Measurements from ENCODE around the gene IFRD2. TPM values are rescaled to one million over a fixed set of nuclear protein-coding genes. Genes with fewer than 3 reads are reported as not detected.

Gene IFRD2
- total and polyA plus RNA-seq, 2 of the 13 experiments (the other 11 are each of a cell fraction or from before 2014, with no cell fraction given): 32.8 to 96.1 TPM

DNA sequence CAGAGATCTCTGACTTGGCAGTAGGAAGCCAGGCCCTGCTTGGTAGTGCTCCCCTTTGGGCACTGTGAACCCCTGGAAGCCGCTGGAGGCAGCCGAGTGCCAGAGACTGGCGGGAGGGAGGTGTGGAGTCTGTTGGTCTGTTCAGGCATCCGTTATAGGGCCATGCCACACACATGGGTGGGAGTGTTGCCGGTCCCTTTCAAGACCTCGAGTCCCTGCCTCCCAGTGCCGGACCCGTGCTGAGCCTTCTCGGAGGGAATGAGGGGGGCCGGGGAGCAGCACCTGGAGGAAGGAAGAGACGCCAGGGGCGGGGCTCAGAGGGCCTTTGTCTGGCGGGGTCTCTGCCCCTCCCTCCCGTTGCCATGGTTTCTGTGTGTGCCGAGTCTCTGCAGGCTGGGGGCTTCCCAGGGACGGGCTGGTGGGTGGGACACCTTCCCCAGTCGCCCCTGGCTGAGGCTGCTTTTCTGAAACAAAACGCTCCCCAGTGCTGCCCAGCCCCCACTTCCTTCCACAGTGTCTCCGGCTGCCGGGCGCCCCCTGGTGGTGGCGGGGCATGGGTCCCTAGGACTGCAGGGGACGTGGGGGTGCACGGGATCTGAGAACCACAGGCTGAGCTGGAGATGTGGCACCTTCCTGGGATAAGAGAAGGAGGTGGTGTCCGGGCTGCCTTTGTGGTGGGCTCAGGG, 46.3 kb downstream of the IFRD2 start (continued):
- TF ChIP-seq ETV6 (CRISPR knock-in tag; conservative IDR thresholded peaks at IDR 0.05) (no peak), NFATC3 (CRISPR knock-in tag; IDR thresholded peaks at IDR 0.05) (no peak), ZNF883 (CRISPR knock-in tag; IDR thresholded peaks at IDR 0.05; ENCODE audit: not compliant biosample characterization) (no peak), ZNF747 (CRISPR knock-in tag; IDR thresholded peaks at IDR 0.05; ENCODE audit: borderline replicate concordance) (0 out of 2 replicates have a peak, but pooled peaks have one; percentile 33), THRA (CRISPR knock-in tag; IDR thresholded peaks at IDR 0.05; ENCODE audit: borderline replicate concordance) (peak; percentile 45; the same call in 1 of the 2 replicates), MXI1 (IDR thresholded peaks at IDR 0.05; ENCODE audit: borderline replicate concordance, low read depth, low read length) (no peak), KLF11 (CRISPR knock-in tag; IDR thresholded peaks at IDR 0.05) (no peak), ZKSCAN8 (CRISPR knock-in tag; IDR thresholded peaks at IDR 0.05; ENCODE audit: borderline replicate concordance) (no peak), ZNF383 (CRISPR knock-in tag; IDR thresholded peaks at IDR 0.05; ENCODE audit: borderline replicate concordance) (no peak), EHMT2 (IDR thresholded peaks at IDR 0.05; ENCODE audit: borderline replicate concordance, low read depth, low read length) (no peak), GMEB2 (CRISPR knock-in tag; IDR thresholded peaks at IDR 0.05; ENCODE audit: low read depth) (no peak), ZNF780A (CRISPR knock-in tag; IDR thresholded peaks at IDR 0.05) (no peak), GABPB1 (CRISPR knock-in tag; IDR thresholded peaks at IDR 0.05) (peak; percentile 84), MAFF (IDR thresholded peaks at IDR 0.05; ENCODE audit: low read depth, low read length) (no peak), HMG20A (CRISPR knock-in tag; IDR thresholded peaks at IDR 0.05; ENCODE audit: borderline replicate concordance) (no peak), ZNF530 (CRISPR knock-in tag; IDR thresholded peaks at IDR 0.05; ENCODE audit: low read depth) (no peak), ZBTB3 (CRISPR knock-in tag; IDR thresholded peaks at IDR 0.05; ENCODE audit: borderline replicate concordance, low read depth) (no peak), ZSCAN22 (CRISPR knock-in tag; IDR thresholded peaks at IDR 0.05) (no peak)
- TF ChIP-seq, protein P1, sequence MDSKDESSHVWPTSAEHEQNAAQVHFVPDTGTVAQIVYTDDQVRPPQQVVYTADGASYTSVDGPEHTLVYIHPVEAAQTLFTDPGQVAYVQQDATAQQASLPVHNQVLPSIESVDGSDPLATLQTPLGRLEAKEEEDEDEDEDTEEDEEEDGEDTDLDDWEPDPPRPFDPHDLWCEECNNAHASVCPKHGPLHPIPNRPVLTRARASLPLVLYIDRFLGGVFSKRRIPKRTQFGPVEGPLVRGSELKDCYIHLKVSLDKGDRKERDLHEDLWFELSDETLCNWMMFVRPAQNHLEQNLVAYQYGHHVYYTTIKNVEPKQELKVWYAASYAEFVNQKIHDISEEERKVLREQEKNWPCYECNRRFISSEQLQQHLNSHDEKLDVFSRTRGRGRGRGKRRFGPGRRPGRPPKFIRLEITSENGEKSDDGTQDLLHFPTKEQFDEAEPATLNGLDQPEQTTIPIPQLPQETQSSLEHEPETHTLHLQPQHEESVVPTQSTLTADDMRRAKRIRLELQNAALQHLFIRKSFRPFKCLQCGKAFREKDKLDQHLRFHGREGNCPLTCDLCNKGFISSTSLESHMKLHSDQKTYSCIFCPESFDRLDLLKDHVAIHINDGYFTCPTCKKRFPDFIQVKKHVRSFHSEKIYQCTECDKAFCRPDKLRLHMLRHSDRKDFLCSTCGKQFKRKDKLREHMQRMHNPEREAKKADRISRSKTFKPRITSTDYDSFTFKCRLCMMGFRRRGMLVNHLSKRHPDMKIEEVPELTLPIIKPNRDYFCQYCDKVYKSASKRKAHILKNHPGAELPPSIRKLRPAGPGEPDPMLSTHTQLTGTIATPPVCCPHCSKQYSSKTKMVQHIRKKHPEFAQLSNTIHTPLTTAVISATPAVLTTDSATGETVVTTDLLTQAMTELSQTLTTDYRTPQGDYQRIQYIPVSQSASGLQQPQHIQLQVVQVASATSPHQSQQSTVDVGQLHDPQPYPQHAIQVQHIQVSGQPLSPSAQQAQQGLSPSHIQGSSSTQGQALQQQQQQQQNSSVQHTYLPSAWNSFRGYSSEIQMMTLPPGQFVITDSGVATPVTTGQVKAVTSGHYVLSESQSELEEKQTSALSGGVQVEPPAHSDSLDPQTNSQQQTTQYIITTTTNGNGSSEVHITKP (CRISPR knock-in tag; IDR thresholded peaks at IDR 0.05; ENCODE audit: low read depth): peak; percentile 75

Measured in HepG2 (cell line).